GM12872 (cell line): Measurements from ENCODE around the gene VRK1.

Source experiments
- TF ChIP-seq, protein P1 (sequence below): IDR thresholded peaks from 3 replicates; pipeline ENCODE4 v1.5.1; 2011; ENCODE audit warnings: low read depth, mild to moderate bottlenecking, low read length, moderate library complexity; ENCODE audit not compliant: insufficient read depth

The VRK1 gene

DNA sequence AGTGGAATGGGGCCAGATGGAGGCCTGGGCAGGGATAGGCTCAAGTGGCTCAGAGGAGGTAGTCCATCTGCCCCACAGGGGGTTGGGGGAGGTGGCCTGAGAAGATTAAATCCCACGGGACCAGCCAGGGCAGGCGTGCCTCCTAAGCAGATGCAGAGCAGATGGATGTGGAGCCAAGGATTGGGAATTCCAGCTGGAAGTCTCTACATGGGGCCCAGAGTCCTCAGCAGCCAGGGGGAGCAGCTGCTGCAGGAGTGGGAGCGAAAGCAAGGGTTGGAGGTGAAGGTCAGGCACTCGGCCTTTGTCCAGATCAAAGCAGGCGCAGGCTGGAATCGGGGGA is 42.4 kb upstream of the VRK1 start:
- TF ChIP-seq, protein P1, sequence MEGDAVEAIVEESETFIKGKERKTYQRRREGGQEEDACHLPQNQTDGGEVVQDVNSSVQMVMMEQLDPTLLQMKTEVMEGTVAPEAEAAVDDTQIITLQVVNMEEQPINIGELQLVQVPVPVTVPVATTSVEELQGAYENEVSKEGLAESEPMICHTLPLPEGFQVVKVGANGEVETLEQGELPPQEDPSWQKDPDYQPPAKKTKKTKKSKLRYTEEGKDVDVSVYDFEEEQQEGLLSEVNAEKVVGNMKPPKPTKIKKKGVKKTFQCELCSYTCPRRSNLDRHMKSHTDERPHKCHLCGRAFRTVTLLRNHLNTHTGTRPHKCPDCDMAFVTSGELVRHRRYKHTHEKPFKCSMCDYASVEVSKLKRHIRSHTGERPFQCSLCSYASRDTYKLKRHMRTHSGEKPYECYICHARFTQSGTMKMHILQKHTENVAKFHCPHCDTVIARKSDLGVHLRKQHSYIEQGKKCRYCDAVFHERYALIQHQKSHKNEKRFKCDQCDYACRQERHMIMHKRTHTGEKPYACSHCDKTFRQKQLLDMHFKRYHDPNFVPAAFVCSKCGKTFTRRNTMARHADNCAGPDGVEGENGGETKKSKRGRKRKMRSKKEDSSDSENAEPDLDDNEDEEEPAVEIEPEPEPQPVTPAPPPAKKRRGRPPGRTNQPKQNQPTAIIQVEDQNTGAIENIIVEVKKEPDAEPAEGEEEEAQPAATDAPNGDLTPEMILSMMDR: no peak

DNA sequence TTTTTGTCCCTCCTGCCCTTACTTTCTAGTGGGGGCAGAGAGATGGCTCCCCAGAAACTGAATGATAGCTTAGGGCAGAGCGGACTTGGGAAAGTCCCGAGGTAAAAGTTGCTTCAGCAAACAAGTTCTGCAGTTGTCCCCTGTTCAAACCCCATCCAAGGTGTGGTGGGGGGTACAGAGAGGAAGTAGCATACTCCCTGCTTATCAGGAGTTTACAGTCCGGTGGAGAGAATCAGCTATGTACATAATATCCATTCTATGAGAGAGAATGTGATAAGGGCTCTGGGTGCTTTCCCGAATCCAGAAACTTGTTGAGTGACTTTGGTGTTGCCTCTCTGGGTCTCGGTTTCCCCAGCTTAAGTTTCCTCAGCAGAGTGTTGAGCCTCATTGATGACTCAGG is 40.4 kb upstream of the VRK1 start:
- TF ChIP-seq, protein P1: no peak

DNA sequence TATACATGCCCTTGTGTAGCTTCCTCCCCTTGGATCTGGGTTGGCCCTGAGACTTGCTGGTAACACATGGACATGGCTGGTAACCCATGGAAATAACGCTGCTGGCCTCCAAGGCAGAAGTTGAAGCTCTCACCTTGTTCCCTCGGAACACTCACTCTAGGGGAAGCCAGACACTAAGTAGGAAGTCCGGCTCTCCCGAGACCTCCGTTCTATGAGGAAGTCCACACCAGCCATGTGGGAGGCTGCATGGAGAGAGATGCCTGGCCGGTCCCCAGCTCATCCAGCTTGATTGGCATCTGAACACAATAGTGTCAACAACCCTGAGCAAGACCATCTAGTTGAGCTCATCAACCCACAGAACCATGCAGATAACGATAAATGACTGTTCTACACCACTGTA is 39.7 kb upstream of the VRK1 start:
- TF ChIP-seq, protein P1: no peak

DNA sequence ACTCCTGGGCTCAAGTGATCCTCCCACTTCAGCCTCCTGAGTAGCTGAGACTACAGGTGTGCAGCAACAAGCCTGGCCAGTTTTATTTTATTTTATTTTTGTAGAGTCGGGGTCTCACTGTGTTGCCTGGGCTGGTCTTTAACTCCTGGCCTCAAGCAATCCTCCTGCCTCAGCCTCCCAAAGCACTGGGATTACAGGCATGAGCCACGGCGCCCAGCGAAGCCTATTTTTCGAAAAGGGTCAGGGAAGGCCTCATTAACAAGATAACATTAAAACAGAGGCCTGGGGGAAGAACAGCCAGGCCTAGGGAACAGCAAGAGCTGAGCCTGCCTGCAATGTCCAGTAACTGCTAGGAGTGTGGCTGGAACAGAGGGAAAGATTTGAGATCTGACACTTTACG is 36.1 kb upstream of the VRK1 start:
- TF ChIP-seq, protein P1: no peak

DNA sequence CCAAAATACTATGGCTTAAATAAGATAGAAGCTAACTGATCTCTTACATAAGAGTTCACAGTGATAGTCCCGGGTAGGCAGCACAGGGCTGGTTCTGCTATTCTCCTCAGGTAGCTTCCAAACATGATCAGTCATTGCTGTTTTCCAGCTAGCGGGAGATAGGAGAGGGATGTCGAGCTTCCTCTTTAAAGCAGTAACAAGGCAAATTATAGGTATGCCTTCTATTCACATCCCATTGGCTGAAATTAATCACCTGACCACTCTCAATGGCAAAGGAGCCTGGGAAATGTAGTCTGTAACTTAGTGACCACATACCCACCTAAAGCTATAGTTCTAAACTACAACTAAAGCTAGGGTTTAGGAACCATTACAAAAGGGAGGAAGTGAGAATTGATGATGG is 34.5 kb upstream of the VRK1 start:
- TF ChIP-seq, protein P1: no peak

DNA sequence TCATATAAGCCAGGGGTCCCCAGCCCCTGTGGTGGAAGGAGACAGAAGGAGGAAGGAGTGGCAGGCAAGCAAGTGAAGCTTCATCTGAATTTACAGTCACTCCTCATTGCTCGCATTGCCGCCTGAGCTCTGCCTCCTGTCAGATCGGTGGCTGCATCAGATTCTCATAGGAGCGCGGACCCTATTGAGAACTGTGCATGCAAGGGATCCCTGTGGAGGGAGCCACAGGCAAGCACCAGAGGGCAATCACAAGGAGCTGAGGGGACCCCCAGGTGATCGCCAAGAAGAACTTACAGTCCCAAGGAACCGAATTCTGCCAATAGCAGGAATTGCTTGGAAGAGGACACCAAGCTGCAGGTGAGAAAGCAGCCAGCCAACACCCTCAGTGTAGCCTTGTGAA is 33.2 kb upstream of the VRK1 start:
- TF ChIP-seq, protein P1: no peak

DNA sequence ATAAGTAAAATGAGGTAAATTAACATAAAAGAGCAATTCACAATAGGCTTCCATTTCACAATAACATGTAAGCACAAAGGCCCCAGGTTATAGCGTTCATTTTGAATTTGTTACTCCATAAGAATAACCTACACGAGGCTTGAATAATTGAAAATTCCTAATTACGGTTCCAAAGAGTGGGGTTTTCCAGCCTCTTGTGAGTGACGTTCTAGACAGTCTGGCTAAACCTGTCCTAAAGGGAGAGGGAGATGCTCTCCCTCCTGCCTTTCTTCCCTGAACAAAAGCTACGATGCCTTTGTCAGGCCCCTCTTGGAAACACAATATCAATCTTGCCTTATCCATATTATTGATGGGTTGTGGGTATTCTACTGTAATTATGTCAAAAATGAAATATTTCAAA is 24.3 kb upstream of the VRK1 start:
- TF ChIP-seq, protein P1: no peak

DNA sequence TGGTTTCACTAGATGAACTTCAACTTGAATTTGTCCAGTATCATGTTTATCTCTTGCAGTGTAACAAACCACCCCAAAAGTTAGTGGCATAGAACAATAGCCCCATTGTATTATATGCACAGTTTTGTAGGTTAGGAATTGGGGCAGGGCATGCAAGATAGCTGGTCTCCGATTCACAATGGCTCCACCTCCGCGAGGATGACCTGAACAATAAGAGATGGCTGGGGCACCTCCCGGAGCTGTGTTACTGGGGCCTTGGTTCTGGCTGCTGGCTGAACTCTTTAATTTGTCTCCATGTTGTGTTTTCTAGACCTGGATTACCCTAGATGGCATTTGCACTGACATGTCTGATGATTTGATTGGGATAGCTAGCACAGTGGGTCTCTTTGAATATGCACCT is 20.4 kb upstream of the VRK1 start:
- TF ChIP-seq, protein P1: no peak
